HG03469 (cell line): Measurements from ENCODE around the gene SAMD8.

Experiments
- ATAC-seq: cut with Tn5 transposase; IDR thresholded peaks from one replicate; pipeline ENCODE4 v1.9.1; 2021; ENCODE audit warnings: mild to moderate bottlenecking, moderate library complexity, moderate number of reproducible peaks; ENCODE audit not compliant: unreplicated experiment

The SAMD8 gene

DNA sequence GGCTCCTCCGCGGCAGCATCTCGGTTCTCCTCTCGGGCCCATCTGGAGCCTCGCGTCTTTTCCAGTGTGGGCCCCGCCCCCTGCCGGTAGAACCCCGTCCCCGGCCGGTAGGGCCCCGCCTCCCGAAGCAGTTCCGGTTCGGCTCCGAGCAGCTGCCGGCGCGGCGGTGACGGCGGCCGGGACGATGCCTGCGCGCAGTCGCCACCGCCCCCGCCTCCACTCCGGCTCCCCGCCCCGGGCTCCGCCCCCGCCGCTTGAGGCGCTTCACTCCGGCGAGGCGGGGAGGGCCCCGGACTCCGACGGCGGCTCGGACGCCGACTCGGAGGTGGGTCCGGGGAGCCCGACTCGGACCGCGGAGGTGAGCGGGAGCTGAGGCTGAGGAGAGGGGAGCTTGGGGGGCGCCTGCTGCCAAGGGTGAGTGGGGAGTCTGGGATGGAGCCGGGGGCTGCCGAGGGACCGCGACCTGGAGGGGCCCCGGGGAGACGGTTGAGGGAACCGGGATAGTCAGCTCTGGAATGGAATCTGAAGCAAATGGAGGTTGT, at the start of gene SAMD8:
Gene SAMD8, plus strand, starts transcription at position 292 of the 542 bp plus-strand sequence. CDS start 38,873 bp downstream, outside the sequence.
- ATAC-seq: peak; percentile 71

DNA sequence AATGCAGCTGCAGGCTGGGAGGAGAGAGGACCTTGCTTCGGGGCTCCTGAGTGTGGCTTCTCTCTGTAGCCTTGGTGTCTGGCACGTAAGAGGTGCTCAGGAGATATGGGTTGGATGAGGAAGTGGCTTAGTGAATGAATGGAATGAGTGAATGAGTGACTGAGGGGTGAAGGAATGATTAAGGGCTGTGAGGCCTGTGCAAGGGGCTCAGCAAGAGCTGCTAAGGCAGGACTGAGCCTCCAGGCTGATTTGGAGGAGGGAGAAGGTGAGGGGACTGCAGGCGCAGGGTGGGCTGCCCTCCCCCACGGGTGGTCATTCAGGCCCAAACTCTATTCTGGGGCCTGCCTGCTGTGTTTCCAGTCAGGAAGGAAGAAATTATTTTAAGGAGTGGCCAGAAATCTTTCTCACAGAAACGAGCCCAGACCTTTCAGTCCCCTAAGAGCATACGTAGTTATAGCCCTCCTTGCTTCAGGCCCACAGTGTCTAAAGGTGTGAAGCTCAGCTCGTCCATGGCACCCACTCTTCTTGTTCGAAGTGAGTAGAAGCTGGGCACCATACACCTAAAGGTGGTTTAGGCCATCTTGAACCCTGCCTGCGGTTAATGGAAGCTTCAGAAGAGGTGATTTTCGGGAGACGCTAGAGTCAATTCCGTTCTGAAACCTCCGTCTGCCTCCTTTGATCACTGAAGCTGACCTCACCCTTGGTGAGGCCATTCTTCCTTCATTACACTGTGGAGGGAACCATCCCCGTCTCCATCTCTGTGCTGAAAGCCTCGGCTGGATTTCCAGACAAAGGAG, 49.5 kb upstream of the SAMD8 start:
- ATAC-seq: no peak

DNA sequence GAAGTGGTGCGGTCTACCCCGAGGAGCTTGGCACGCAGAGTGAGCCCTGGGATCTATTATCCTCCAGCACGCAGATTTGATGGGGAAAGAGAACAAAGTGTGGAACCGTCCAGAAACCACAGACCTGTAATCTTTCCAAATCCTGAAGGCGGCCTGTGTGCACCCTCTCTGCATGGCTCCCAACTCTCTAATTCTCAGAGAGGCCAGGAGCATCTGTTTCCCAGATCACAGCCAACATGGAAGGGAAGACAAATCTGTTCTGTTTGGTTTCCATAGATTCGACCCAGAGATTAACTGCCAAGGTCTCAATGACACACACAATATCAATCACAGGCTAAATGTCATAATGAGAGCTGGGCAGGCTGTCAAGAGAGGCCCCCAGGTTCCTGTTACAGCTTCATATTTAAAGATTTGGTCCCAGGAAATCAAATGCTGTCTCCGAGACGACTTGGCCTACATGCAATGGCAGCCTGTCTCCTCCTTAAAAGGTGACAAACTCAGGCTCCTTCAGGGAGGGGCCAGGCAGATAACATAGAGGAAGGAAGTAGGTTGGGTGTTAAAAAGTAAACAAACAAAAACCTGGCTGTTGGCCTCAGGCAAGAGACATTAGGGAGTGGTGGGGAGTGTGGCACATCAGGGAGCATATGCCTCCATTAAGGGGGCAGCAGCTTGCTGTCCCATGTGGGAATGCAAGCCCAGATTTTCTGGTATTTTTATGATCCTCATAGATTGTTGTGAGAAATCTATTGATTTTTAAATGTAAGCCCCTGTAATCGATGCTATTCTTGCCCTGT, 48.8 kb upstream of the SAMD8 start:
- no peak for ATAC-seq

DNA sequence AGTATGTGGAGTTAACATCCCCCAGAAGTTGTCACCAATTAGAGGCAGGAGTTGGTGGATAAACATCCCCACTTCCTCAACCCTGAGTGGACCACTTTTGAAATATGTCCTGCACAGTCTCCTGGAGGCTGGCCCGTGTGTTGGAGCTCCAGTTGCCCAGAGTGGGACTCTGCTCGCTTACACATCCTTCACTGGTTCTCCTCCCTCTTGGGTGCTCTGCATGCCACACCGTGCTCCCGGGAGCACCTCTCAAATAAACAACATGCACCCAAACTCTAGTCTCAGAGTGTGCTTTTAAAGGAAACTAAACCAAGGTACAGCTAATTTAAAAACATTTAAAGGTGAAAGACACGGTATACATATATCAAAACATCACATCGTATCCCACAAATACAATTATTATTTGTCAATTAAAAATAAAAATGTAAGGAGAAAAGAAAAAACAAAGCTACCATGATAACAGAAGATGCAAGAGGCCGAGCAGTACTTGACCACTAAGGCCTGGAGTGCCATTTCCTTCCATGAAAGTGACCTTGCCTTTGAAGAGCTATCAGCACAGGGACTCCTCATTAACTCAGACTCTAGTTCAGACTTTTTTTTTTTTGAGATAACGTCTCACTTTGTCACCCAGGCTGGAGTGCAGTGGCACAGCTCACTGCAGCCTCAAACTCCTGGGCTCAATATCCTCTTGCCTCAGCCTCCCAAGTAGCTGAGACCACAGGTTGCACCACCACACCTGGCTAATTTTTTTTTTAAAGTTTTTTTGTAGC, 47.8 kb upstream of the SAMD8 start:
- ATAC-seq: no peak

DNA sequence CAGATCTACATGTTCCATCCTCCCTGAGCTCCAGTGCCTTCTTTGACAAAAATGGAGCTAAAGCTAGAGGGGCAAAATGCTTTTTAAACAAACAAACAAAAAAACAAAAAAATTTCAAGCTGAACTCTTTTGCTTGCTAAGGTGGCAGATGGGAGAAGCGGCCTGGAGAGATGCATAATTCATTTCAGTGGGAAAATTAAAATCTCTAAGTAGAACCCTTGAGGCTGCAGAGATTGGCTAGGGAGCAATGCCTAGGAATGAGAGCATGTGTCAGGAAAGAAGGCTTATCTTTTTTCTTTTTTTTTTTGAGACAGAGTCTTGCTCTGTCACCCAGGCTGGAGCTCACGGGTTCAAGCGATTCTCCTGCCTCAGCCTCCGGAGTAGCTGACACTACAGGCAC, 46.4 kb upstream of the SAMD8 start:
- no peak for ATAC-seq

DNA sequence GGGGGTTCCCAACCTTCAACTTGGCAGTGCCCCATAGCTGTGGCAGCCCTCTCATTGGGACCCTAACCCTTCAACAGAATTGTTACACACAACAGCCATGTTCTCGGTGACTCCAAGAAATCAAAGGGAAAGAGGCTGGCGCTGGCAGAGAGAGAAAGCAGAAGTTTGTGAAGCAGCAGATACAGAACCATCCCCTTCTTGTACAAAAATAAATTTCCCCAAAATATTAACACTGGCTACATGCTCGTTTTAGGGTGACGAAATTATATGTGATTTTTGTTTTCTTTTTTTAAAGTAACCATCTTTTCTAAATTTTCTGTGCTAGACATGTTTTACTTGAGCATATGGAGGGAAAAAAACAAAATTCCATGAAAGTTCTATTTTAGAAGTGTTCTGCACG, 45.2 kb upstream of the SAMD8 start:
- ATAC-seq: no peak

DNA sequence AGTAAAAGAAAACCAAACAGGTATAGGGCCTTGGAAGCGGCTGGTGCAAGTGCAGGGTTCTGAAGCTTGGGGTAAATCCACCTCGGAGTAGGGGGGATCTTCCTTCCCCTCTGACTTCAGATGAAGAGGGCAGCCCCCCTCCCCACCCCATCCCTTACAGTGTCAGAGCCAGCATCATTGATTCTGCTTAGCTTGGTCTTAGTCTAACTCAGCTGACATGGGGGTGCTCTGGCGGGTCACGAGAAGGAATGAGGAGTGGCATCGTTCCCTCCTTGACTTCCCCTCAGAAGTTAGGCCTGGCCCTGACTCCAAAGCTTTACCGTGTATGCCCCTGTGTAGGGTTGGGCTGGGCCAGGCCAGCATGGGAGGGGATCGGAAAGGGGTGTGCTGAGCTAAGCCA, 44.2 kb upstream of the SAMD8 start:
- ATAC-seq: no peak

DNA sequence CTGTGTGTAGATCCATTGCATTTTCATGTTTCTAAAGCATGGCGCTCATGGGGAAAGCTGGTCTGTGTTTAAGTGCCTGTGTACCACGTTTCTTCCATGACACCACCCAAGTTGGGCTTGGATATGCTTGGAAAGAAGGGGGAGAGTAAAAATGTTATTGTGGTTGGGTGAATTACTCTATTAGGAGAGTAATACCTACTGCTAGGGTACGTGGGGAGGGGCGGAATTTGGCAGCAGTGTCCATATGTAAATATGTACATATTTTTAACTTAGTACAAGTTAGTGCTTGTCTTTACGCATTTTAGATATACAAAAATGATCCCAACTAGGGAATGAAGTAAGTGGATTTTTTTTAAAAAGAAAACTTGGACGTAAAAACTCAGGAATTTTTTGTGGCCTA, 42.9 kb upstream of the SAMD8 start:
- no peak for ATAC-seq

DNA sequence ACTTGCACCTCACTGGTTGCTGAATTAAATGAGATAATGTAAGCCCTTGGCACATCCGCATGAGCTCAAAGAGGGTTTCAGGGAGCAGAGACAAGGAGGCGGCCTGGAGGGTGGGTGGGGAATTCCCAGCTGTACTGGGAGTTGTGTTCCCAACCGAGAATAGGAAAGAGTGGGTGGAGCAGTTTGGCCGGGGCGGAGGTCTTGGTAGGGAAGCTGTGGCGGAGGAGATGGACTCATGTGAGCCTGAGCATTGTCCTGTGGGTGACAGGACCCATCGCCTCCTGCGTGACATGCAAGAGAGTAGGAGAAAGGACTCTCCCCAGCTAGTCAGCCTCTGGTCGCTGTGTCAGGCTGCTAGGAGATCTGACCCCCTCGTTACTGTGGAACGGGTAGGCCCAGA, 41.0 kb upstream of the SAMD8 start:
- ATAC-seq: no peak

DNA sequence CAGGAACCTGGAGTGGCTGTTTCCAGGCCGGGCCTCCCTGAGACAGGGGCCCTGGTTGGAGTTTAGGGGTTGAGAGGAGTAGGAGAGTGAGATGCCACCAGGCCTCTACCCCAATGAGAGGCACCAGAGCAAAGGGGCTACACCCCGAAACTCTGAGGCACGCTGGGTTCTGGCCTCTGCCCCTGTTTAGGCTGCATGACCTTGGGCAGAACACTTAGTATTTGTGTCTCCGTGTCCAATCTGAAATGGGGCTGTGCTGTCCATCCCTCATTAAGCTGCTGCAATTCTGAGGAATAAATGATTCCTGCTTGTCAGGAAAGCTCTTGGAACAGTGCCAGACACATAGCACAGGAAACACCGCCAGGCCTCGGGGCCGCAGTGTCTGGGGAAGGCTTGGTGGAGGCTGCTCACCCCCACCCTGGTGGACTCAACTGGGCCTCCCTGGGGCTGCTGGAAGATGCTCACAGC, 40.5 kb upstream of the SAMD8 start:
- no peak for ATAC-seq

DNA sequence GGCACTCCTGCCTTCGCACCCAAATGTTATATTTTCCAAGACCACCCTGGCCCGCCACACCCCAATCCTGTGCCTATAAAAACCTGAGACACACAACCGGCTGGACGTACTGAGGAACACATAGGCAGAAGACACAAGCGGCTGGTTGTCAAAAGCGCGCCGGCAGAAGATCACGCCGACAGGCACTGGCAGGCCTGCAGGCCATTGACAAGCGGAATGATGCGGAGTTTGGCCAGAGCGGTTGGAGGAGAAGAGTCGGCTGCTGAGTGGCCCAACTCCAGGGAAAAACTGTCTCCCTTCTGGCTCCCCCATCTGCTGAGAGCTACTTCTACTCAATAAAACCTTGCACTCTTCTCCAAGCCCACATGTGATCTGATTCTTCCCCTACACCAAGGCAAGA, 39.7 kb upstream of the SAMD8 start:
- ATAC-seq: no peak

DNA sequence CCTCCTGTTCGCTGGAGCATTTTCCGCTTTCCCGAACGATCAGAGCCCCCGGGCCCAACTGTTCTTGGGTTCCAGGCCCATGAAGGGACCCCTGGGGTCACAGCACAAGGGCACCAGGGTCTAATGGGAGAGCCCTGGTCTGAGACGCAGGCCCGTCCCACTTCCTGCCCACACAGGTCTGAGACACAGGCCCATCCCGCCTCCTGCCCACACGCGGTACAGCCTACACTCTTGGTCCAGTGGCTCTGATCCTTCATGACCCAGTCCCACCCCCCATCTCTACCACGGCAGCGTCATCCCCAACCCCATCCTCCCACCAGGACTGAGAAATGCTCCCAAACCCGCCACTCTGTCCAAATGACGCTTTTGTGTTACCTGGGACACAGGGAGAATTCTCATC, 38.7 kb upstream of the SAMD8 start:
- ATAC-seq: no peak

DNA sequence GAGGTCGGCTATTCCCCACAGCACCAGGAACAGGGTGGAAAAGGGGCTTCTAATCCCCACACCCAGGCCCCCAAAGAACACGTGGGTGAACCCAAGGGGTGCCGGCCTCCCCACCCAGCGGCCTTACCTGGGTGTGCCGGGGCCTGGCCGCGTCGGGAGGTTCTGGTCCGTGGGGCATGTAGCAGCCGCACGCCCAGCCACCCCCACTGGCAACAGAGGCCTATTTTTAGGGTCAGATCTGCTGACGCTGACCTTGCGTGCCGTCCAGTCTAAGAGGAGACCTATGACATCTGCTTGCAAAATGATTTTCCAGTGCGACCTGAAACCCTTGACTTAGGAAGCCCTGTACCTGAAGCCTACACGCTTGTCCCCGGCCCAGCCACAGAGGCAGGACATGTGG, 38.0 kb upstream of the SAMD8 start:
- no peak for ATAC-seq

DNA sequence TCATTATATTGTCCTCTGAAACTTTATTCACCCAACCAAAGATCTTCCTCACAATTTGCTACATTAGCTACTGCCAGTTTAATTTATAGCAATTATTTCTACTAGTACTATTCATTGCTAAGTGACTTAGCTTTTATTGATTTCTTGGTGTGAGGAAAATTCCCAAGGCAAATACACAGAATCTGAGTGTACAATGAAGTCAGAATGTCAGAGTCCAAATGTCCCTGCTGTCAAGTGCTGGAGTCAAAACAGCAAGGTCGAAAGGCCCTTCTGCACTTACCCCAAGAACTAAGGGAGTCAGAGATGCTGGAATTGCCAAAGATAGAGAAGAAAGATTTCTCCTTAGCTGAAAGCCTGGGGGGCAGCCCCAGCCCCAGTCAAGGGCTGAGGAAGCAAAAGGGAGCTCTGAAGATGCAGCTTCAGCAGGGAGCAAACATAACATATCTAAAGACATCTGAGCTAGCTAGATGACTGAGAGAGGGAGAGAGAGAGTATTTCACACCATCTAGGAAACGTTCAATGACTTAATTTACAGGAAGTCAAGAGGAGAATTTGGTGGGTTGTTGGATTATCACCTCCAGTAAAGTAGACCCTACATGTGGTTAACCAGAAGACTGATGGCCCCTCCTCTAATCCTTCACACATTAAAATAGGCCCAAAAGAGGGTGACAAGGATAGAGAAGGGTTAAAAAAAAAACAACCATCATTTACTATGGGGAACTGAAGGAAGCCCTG, 36.6 kb upstream of the SAMD8 start:
- ATAC-seq: no peak

DNA sequence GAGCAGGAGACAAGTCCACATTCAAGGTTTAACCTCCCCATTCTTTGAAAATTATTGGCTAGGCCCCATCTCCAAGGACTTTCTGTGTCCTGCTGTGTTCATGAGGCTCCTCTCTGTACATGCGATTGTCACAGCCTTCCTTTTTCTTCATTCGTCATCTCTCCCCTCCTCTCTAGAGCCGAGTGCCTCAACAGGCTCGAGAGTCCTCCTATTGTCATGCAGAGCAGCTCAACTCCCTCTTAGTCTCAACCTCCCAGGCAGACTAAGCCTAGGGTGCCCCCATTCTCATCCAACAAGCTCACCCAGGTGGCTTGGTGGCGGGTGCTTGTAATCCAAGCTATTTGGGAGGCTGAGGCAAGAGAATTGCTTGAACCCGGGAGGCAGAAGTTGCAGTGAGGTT, 35.1 kb upstream of the SAMD8 start:
- no peak for ATAC-seq

DNA sequence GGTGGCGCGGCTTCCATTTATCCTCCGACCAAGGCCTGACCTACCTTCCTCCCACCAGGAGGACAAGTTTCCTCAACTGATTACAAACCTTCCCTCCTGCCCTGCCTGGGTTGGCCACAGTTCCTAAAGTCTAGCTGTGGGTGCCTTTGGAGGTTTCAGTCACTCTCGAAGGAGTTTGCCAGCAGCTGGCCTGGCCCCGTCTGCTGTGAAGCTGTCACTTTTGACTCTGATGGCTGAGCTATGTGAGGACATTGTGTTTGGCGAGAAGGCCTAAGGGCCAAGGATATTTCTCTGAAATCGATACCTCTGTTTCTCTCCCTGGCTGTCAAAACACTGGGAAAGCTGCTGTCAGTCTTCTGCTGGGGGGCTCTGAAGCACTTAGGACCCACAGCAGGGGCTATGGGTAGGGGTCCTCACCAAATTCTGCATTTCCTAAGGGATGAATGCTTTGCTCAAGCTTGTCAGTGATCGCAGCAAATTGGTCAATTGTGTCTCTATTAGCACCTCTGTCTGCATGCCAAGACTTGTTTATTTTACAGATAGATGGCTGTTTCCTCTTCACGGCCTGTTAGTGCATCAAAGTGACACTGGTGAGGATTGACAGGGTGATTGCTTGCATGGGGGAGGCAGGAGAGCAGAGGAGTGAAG, 31.9 kb upstream of the SAMD8 start:
- no peak for ATAC-seq

DNA sequence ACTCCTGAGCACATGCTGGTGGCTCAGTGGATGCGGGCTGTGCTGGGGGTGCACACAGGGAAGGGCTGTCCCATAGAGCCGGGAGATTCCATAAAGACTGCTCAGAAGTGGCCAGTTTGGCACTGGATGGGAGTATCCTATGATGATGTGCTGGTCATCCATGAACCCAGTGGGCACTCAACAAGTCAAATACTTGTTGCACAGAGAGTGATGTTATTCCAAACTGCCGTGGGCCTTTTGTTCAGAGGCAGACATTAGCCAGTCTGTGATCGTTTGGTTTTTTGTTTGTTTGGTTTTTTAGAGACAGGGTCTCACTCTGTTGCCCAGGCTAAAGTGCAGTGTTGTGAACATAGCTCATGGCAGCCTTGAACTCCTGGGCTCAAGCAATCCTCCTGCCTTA, 30.9 kb upstream of the SAMD8 start:
- ATAC-seq: no peak

DNA sequence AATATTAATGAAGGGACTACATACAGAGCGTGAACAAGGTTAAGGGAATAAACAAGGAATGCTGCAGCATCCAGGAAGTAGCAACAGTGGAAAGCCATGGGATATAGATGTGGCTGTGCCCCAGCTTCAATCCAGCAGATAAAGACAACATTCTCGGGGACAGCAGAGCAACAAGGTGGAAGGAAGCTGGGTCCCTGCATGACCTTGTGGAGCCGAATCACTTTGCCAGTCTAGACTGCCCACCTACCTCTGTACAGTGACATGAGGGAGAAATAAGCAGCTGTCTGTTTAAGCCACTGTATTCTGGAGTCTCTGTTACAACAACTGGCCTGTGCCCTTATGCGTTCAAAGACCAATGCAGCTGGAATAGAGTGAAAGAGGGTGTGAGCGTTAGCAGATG, 30.1 kb upstream of the SAMD8 start:
- no peak for ATAC-seq

DNA sequence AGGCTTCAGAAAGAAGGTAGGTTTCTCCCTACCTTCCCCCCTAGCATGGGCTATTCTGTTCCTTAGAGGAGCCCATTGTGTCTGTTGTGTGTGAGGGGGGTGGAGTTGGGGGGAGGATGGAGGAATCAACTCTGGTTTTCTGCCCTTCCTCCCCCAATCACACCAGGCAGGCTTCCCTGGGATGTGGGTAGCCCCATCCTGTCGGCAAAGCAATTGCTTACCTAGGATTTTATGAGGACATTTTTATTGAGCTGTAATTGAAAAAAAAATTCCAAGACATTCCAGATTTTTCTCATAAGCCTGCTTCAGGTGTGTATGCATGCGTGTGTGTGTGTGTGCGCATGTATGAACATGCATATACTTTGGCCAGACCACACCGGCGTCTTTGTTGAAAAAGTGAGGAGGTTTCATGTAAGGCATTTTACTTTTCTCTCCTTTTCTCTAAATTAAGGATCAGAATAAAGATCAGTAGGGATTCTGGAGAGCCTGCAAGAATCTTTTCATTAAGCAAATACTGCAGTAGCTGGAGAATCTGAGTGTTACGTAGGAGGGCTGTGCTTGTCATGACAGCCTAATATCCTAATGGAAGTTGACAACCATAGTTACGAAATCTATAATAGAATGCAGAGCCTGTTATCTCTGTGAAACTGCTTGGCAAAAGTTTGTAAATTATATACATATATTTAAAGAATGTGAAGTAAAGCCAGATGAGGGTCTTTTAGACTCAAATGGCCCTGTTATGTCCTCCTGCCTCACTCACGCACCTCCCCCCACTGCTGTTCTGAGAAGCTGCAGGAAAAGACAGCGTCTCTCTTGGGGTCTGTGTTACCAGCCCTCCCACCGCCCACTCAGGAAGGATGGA, 27.3 kb upstream of the SAMD8 start:
- ATAC-seq: no peak
